Fibroblast of skin of left quadriceps (primary cell): ENCODE measurements around the gene C8B.

ENCODE experiments used
- DNase-seq, 2 experiments: peaks; one replicate each; pipeline ENCODE4 v3.0.0-alpha.2; 2013; ENCODE audit warnings: low read depth in 2 of 2

The C8B gene

DNA sequence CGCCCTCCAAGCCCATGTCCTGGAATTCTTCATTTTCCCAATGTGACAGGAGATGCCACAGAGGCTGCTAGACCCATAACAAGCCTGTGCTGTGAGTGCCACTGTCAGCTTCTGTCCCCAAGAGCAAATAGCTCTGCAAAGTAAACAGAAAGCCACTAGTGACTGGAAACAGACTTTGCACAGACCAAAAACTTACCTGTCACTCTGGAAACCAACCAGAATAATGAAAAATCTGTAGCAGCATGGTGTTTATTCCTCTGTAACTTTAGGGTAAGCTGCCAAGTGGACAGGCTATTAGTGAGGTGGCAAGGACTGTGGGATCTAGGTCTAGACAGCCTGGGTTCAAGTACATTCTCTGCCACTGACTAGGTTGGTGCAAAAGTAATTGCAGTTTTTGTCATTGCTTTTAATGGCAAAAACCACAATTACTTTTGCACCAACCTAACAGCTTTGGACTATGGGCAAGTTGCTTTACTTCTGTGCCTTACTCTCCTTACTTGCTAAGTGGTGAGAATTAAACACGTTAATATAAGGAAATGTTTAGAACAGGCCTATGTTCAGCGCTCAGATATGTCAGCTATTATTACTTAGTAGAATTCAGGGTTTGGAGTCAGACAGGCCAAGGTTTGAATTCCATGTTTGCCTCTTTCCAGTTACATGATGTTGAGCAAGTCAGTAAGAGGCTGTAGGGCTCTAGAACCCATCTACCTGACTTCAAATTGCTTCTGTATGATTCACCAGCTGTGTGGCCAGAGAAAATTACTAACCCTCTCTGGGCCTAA, at the start of gene C8B:
Gene C8B, minus strand, starts transcription at position 100 of the 782 bp plus-strand sequence. Its CDS starts 67 bp downstream, at position 33.
- DNase-seq = no peak

DNA sequence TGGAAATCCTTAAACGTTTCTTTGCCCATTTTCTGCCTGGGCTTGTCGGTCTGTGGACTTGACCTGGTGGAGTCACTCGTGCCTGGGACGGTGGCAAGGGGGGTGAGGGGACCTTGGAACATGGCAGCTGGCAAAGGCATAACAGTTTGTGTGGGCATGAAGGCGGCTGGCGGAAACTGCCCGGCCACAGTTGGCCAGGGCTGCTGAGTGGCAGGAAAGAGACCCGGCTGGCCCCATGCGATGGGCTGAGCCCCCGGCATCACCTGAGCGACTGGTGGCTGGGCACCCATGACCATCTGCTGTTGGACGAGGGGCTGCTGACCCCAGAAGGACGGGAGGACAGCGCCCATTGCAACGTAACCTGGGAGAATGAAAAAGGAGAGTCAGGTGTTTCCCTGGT, 49.3 kb upstream of the C8B start:
- no peak for DNase-seq

DNA sequence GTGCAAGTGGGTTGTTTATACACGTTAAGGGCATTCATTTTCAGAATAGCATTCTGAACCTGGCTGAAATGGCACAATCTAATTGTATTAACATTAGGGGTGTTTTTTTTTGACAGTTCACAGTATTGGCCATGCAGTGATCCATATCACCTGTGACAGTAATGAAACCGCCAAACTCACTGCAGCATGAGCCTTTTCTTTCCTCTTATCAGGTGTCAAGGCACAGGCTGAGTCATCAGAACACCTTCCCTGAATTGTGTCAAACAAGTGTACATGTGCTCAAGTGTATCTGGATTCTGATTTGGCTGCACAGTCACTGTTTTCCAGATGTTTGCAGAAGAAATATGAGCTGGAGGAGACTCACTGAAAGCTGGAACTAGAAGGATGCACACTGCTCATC, 47.7 kb upstream of the C8B start:
- DNase-seq = no peak

DNA sequence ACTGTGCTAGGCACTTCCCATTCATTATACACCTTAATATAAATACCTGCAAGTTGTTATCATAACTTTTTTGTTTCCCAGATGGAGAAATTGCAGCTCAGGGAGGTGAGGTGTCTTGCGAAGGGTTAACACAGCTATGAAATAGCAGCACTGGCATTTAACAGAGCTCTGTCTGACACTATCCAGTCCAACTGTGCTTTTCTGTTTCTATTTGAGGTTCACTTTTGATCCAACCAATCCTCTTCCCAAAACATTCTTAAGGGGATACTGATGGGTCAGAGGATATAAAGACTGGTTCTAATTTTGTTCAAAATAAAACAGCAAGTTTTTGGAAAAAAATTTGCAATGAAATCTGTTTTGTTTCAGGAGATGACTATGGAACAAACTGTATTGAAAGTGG, 46.5 kb upstream of the C8B start:
- no peak for DNase-seq

DNA sequence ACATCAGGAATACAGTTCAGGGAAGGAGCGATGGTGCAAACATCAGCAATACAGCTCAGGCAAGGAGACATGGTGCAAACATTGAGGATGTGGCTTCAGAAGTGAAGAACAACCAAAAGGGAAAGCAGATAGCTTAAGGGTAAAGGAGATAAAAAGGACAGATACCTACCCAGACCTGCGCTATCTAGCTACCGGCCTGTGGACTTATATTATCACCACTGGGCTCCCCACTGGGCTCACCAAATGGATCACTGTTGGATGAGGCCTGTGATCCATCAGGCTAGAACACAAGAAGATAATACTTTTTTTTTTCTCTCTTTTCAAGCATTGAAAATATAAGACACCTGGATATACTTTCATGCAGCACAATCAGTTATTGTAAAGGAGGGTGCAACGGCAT, 44.7 kb upstream of the C8B start:
- no peak for DNase-seq

DNA sequence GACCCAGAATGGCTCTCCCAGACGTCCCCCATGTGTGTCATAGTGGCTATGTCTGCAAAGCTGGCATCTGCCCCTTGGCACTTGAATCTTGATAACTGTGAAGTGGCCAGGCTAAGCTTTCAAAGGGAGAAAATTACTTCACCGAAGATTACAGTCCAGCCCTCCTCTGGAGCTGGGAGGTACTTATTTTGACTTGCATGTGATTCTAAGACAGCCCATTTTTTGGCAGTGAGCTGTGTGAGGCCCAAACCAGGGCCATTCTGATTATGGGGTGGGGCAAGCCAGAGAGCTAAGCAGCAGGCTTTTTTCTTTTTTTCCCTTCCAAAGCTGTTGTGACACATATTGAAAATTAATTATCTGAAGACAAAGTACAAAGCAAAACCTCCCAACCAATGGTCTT, 42.1 kb upstream of the C8B start:
- no peak for DNase-seq

DNA sequence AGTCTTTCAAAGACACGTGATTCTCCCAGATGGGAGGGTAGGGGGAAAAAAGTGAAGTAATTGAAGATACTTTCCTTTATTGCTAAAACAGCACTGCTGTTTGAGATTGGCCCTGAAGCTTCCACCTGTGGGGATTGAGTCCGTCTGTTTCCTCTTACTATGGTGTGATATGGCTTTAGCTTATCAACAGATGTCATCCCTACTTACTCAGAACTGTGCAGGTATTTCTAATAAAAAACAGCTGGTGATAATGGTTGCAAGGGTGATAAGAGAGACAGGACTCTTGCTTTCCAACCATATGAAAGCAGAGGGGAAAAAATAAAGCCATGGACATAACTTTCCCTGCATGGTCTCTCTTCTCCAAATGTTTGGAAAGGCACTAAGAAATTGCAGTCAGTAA, 41.7 kb upstream of the C8B start:
- no peak for DNase-seq

DNA sequence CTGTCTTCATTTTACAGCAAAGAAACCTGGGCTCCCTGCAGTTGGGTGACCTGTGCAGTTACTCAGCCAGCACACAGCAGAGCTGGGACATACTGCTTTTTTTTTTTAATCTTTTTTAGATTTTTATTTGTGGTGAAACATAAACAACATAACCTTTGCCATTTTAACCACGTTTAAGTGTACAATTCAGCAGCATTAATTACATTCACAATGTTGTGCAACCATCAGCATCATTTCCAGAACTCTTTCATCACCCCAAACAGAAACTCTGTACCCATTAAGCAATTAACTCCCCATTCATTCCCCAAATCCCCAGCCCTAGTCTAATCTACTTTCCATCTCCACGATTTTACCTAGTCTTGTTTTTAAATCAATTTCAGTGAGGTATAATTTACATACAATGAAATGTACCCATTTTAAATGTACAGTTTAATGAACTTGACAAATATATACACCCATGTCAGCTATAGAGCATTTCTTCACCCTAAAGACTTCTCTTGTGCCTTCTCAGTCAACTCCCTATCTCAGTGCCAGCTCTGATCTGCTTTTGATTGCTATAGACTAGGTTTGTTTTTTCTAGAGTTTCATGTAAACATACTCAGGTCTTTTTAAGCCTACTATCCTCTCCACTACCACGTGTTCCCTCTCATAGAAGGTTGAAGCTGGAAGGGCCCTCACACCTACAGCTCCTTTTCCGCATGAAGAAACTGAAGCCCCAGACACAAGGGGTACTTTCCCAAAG, 37.8 kb upstream of the C8B start:
- peak; percentile 9 to 22 for DNase-seq

DNA sequence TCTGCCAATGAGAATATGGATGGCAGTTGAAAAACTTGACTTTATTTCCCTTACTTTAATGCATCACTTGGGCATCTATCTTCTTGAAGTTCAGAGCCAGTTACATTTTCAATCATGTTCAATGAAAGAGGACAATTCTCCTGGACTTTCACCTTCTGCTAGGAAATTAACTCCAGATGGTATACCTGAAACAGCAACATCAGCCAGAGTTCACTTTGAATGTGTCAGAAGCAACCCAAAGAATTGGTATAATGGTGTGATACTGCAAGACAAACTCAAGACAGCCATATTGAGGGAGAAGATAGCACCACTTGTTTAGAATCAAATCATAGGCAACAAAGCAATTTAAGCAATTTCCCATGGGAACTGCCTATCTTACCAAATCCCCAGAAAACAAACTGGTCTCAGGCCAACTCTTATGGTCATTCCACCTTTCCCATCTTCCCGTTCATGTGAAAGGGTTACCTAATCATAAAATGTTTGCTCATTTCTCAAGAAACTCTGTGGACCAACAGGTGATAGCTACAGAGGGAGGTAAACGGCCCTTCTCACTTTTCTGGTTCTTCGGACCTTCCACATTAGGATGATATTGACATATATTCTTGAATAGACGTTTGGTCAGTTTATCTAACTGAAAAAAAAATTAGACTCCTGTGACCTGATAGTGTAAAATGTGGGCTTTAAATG, 29.7 kb upstream of the C8B start:
- DNase-seq = no peak

DNA sequence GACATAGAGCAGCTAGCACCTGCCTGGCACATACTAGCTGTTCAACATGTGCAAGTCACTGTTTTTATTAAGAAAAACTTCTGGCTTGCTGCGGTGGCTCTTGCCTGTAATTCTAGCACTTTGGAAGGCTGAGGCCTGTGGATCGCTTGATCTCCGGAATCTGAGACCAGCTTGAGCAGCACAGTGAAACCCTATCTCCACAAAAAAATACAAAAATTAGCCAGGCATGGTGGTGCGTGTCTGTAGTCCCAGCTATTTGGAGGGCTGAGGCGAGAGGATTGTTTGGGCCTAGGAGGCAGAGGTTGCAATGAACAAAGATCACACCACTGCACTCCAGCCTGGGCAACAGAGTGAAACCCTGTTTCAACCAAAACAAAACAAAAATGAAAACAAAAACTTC, 27.7 kb upstream of the C8B start:
- DNase-seq = no peak

DNA sequence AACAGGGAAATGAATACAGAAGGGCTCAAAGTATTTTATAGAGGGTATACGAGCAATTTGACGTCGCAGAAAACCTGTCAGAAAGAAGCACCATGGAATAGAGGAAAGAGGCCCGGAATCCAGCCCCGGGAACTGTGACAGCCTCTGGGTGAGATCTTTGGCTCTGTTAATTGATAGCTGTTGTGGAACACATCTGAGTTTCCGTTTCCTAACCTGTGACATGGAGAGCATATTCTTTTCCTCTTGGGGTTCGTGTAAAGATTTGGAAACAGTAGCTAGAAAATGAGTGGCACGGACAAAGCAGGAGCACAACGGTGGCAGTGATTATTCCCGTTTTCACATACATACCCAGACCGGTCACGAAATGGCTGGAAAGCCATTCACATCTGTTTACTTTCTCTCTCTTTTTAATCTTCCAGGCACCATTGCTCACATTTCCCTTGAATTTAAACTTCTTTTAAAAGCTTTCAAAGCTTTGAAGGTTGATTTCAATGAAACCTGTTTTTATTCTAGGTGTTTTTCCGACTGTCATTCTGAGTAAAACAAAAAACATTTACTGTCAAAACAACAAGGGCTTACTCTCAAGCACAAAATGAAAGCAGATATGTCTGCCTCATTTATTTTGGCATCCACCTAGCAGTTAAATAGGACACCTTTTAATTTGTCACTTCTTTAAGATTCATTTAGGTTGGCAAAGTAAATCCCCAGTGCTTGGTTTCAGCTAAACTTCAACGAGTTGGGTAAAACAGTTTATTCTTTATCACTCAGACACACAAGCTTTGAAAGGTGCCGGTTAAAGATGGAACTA, 26.7 kb upstream of the C8B start:
- DNase-seq = no peak

DNA sequence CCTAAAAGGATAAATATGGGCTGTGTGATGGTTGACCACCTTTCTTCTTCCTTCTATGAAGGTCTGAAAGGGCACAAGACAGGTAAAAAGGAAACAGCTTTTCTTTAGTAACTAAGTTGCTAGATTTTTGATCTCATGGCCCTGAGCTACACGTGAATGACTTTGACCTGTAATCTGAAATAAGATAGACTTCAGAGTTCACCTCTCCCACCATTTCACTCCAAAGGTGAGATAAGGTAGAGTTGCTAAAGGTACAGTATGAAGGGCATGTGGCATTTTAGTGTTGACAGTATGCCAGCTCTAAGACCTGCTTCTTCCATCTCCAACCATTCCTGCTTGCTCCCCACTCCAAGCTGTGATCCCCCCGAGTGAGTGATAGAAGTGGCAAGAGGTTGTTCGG, 25.8 kb upstream of the C8B start:
- no peak for DNase-seq

DNA sequence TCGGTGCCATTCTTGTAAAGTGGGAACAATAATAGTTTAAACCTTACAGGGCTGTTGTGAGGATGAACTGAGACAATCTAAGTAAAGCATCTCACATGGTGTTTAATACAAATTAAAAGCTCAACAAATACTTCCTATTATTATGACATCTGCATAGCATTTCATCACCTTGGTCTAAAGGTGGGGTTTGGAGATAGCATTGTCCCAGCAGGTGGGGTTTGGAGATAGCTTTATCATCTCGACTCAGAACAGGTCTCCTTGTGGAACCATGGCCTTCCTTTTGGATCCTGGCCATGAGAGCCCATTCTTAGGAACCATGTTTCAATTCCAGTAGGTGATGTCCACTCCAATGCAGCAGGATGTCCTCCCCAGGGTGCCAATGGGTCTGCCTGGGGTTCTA, 20.6 kb upstream of the C8B start:
- DNase-seq = no peak

DNA sequence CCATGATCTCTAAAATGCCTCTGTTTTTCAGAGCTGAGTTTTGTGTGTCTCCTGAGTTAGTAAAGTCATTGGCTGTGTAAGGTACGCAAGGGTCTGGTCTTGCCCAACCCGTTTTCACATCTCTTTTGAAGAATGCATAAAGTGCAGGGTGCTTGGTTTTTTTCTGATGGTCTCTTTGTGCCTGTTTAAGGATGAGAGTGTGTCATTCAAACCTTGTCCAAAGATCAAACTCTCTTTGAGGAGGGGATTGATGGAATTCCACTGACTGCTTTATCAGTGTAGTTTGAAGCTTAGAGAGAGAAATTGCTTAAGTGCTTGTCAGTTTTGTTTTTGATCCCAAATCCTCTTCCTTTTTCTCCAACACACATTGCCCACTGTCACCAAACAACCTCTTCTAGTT, 20.0 kb upstream of the C8B start:
- no peak for DNase-seq

DNA sequence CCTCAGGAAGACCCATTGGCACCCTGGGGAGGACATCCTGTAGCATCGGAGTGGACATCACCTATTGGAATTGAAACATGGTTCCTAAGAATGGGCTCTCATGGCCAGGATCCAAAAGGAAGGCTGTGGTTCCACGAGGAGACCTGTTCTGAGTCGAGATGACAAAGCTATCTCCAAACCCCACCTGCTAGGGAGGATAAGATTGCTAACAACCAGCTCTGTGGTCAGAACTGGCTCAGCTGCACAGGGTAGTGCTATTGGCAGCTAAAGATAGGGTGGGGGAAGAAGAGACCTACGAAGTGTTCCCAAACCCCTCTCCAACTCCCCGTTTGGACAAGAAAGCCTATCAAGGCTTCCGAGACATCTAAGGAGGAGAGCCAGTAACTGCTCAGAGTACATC, 17.7 kb upstream of the C8B start:
- DNase-seq = no peak

DNA sequence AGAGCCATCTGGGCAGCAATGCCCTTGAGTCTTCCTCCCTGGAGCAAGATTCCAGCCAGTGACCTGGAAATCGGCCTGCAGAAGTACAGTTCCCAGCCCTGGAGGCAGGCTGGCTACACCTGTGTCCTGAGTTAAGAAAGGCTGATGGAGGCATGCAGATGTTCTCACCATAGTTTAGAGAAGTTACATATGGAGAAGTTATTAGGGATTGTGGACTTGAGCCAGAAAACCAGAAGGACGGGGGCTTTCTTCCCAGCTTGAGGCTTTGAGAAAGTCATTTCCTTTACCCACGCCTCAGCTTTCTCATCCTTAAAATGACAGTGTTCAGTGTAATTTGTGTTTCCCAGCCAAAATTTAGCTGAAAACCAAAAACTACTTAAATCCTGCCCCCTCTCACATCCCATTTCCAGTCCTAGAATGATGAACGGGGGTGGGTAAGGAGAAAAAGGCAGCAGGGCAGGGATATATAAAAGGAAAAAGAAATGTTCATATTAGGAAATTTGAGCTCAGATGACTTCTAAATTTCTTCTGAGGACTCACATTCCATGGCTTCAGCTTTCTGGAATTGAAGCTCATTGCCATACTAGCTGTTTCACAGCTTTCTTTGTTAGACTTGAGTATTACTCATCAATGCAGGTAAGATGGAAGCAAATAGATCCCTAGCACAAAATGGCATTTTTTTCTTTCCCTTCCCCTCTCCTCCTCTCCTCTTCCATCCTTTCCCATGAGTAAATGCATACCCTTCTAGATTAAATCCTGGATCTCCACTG, 14.4 kb upstream of the C8B start:
- DNase-seq = no peak

DNA sequence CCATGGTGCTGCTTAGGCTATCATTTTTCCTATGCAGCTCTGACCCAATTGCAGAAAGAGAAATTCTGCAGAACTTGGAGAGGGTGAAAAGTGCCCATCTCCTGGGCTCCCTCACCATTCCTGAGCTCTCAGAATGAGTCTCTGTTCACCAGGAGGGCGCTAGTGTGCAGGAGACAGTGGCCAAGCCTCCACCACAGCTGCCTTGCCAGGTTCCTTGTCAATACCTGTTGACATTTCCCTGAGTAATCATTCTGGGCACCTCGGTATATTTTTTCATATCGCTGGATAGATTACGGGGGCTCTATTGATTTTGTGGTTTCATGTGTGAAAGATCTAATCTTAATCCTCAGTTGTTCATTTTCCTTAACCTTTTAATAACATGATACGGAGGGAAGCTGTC, 13.0 kb upstream of the C8B start:
- no peak for DNase-seq

DNA sequence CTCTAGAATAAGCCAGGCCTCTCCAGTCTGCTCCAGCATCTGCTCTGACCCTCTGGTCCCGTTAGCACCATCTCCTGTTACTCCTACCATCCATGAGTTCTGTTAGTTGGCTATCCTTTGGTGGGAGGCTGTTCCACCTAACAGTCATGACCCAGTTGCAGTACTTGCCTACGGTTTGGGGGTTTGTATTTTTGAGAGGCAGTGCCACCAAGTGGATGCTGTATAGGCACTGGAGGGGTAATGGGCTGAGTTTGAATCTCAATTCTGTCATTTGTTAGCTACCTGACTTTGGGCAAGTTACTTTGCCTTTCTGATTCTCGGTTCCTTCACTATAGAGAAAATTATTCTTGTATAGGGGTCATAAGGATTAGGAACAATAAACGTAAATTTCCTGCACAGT, 12.1 kb upstream of the C8B start:
- DNase-seq = no peak

DNA sequence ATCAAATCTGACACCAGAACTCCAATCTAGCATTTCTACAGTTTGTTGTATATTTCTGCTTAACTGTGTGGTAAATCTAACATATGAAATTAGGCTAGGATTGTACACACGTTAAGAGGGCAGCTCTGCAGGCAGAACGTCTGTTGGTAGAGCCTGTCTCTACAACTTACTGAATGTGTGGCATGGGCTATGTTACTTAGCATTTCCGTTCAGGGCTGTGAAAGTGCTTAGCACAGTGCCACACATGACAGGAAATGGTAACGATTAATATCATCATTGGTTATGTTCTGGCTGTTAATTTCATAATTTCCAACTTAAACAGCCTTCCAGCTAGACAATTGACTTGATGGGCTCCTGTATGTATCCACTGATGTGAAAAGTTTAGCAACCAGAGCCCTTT, 9.6 kb upstream of the C8B start:
- DNase-seq = no peak

DNA sequence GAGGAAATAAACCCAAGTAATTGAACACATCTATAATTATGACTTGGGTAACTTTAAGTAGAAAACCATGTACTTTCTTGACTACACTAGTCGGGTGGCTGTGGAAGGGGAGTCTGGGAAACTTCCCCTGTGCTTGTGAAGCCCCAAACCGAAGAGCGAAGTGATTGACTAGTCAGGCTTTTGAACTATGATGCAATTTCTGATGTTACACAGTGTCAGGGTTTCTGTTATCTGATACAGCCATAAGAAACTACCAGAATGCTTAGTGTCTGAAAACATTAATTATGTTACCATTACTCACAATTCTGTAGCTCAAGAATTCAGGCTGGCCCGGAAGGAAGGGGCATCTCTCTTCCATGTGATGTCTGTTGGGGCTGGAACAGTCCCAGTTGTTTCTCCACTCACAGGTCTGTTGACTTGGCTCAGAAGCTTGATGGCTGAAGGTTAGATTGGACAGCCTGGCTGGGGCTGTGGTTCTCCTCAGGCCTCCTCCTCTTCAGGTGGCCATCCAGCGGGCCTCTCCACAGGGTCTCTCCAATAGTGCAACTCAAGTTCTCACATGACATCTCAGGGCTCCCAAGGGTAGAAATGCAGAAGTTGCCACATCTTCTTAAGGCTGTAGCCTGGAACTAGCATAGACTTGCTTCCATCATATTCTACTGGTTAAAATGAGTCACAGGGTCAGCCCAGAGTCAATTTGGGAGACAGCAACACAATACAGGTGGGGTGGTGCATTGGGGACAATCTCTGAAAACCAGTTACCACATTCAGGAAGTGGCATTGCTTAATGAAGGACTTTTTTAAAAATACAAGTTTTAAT, 8.3 kb upstream of the C8B start:
- no peak for DNase-seq
